Uterus (tissue), 2 donors: ENCODE data around the gene RPL38.

Source experiments
- CTCF ChIP-seq, 4 experiments: fragments of 200-600 bp in 2 of 4; fragments of 450-650 bp in 2 of 4; sonication (generic) in 2 of 4; IDR thresholded peaks; one replicate each; pipeline ENCODE4 v1.5.1; 2016 to 2019; ENCODE audit warnings: antibody characterized with exemption in 4 of 4, mild to moderate bottlenecking in 2 of 4, moderate library complexity in 1 of 4
- POLR2A ChIP-seq, 2 donors: fragments of 450-650 bp; IDR thresholded peaks; one replicate each; pipeline ENCODE4 v1.6.1; 2016; ENCODE audit warnings: antibody characterized with exemption in 2 of 2, mild to moderate bottlenecking in 1 of 2, moderate library complexity in 1 of 2

GRCh38 chr17:74160656-74161502, 42.6 kb upstream of the RPL38 start:
- TF ChIP-seq CTCF (IDR thresholded peaks at IDR 0.05) (no peak), POLR2A (IDR thresholded peaks at IDR 0.05) (no peak)
